ENCODE data around the gene SLC34A1. TPM values are rescaled to one million over a fixed set of nuclear protein-coding genes. Genes with fewer than 3 reads are reported as not detected.

SLC34A1 gene
- total and polyA plus RNA-seq, 2 experiments from 2014 or later: not detected

DNA sequence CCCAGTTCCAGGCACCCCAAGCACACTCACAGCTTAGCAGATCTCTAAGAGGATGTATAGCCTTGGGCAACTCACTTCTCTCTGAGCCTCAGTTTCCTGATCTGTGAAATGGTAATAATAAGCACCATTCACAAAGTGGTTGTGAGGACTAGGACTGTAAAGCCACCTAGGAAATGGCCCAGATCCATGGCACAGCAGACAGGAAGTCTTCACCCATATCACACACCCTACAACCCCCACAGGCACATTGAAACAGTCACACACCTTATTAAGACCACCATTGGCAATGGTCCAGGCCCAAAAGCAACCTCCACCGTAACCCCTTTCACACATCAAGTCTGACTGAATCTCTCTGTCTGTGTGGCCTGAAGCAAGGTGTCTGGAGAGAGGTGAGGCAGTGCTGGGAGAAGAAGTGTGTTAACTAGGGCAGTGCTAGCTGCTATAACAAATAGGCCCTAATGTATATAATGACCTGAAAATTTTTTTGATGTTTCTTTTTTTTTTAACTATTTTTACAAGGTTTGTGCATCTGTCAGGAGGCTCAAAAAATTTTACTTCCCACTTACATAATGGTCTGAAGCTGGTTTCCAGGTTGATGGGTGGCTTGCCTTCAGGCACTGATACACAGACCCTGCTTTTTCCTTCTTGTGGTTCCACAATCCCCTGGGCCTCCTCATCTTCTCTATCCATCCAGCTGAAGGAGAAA is 28.9 kb upstream of the SLC34A1 start:
- Mint-ChIP-seq H3K9me3 (no peaks in the 10 kb centered on the region; the same call in 2 of the 3 replicates), H3K27ac (no peak overlapping the region), H3K4me3 (no peak overlapping the region), H3K27me3 (ENCODE audit: insufficient read depth, low read depth, poor library complexity) (peaks cover 16% of the 10 kb centered on the region), H3K36me3 (ENCODE audit: low read depth) (no peaks in the 10 kb centered on the region), H3K4me1 (peaks cover 12% of the 10 kb centered on the region)
- Histone ChIP-seq H3K27me3 (ENCODE audit: insufficient read depth) (no peaks in the 10 kb centered on the region; the same call in 1 of the 2 replicates), H3K4me1 (ENCODE audit: insufficient read depth) (peaks cover 5% of the 10 kb centered on the region), H3K4me3 (no peak overlapping the region), H3K79me2 (replicated peaks; ENCODE audit: insufficient read depth) (peaks cover 11% of the 10 kb centered on the region), H3K27ac (ENCODE audit: low read depth) (no peak overlapping the region), H3K36me3 (ENCODE audit: insufficient read depth) (no peaks in the 10 kb centered on the region), H3K9me2 (ENCODE audit: insufficient read depth) (peaks cover 4% of the 10 kb centered on the region; the same call in 1 of the 2 replicates), H2AFZ (no peak overlapping the region), H4K20me1 (replicated peaks; ENCODE audit: insufficient read depth) (no peaks in the 10 kb centered on the region; the same call in 1 of the 2 replicates), H3K4me2 (no peak overlapping the region), H3F3A (replicated peaks; ENCODE audit: low read depth) (0 out of 2 replicates have a peak, but pooled peaks cover 6% of the 10 kb centered on the region)
- ATAC-seq: no peak
- no peak for DNase-seq (ENCODE audit: low spot score)
- TF ChIP-seq ZNF331 (CRISPR knock-in tag; IDR thresholded peaks at IDR 0.05; ENCODE audit: low read depth): no peak
- no peak for TF ChIP-seq POLR2AphosphoS5 (IDR thresholded peaks at IDR 0.05; ENCODE audit: low read depth)
- TF ChIP-seq JUNB (IDR thresholded peaks at IDR 0.05; ENCODE audit: unreplicated experiment): no peak
- TF ChIP-seq EZH2phosphoT487 (IDR thresholded peaks at IDR 0.05; ENCODE audit: unreplicated experiment): no peak
- no peak for TF ChIP-seq STAT1 (IDR thresholded peaks at IDR 0.05; ENCODE audit: unreplicated experiment)
- TF ChIP-seq, protein P1, sequence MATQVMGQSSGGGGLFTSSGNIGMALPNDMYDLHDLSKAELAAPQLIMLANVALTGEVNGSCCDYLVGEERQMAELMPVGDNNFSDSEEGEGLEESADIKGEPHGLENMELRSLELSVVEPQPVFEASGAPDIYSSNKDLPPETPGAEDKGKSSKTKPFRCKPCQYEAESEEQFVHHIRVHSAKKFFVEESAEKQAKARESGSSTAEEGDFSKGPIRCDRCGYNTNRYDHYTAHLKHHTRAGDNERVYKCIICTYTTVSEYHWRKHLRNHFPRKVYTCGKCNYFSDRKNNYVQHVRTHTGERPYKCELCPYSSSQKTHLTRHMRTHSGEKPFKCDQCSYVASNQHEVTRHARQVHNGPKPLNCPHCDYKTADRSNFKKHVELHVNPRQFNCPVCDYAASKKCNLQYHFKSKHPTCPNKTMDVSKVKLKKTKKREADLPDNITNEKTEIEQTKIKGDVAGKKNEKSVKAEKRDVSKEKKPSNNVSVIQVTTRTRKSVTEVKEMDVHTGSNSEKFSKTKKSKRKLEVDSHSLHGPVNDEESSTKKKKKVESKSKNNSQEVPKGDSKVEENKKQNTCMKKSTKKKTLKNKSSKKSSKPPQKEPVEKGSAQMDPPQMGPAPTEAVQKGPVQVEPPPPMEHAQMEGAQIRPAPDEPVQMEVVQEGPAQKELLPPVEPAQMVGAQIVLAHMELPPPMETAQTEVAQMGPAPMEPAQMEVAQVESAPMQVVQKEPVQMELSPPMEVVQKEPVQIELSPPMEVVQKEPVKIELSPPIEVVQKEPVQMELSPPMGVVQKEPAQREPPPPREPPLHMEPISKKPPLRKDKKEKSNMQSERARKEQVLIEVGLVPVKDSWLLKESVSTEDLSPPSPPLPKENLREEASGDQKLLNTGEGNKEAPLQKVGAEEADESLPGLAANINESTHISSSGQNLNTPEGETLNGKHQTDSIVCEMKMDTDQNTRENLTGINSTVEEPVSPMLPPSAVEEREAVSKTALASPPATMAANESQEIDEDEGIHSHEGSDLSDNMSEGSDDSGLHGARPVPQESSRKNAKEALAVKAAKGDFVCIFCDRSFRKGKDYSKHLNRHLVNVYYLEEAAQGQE (IDR thresholded peaks at IDR 0.05; ENCODE audit: unreplicated experiment): no peak
- TF ChIP-seq, protein P2, sequence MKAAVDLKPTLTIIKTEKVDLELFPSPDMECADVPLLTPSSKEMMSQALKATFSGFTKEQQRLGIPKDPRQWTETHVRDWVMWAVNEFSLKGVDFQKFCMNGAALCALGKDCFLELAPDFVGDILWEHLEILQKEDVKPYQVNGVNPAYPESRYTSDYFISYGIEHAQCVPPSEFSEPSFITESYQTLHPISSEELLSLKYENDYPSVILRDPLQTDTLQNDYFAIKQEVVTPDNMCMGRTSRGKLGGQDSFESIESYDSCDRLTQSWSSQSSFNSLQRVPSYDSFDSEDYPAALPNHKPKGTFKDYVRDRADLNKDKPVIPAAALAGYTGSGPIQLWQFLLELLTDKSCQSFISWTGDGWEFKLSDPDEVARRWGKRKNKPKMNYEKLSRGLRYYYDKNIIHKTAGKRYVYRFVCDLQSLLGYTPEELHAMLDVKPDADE (IDR thresholded peaks at IDR 0.05): no peak
- TF ChIP-seq, protein P3, sequence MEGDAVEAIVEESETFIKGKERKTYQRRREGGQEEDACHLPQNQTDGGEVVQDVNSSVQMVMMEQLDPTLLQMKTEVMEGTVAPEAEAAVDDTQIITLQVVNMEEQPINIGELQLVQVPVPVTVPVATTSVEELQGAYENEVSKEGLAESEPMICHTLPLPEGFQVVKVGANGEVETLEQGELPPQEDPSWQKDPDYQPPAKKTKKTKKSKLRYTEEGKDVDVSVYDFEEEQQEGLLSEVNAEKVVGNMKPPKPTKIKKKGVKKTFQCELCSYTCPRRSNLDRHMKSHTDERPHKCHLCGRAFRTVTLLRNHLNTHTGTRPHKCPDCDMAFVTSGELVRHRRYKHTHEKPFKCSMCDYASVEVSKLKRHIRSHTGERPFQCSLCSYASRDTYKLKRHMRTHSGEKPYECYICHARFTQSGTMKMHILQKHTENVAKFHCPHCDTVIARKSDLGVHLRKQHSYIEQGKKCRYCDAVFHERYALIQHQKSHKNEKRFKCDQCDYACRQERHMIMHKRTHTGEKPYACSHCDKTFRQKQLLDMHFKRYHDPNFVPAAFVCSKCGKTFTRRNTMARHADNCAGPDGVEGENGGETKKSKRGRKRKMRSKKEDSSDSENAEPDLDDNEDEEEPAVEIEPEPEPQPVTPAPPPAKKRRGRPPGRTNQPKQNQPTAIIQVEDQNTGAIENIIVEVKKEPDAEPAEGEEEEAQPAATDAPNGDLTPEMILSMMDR (conservative IDR thresholded peaks at IDR 0.05; ENCODE audit: low read depth in 2 of 2): no peak
- TF ChIP-seq NANOG (IDR thresholded peaks at IDR 0.05; ENCODE audit: borderline replicate concordance): no peak
- no peak for TF ChIP-seq ZNF114 (CRISPR knock-in tag; IDR thresholded peaks at IDR 0.05)
- TF ChIP-seq EZH2 (IDR thresholded peaks at IDR 0.05; ENCODE audit: low read depth, unreplicated experiment): no peak
- TF ChIP-seq, protein P4, sequence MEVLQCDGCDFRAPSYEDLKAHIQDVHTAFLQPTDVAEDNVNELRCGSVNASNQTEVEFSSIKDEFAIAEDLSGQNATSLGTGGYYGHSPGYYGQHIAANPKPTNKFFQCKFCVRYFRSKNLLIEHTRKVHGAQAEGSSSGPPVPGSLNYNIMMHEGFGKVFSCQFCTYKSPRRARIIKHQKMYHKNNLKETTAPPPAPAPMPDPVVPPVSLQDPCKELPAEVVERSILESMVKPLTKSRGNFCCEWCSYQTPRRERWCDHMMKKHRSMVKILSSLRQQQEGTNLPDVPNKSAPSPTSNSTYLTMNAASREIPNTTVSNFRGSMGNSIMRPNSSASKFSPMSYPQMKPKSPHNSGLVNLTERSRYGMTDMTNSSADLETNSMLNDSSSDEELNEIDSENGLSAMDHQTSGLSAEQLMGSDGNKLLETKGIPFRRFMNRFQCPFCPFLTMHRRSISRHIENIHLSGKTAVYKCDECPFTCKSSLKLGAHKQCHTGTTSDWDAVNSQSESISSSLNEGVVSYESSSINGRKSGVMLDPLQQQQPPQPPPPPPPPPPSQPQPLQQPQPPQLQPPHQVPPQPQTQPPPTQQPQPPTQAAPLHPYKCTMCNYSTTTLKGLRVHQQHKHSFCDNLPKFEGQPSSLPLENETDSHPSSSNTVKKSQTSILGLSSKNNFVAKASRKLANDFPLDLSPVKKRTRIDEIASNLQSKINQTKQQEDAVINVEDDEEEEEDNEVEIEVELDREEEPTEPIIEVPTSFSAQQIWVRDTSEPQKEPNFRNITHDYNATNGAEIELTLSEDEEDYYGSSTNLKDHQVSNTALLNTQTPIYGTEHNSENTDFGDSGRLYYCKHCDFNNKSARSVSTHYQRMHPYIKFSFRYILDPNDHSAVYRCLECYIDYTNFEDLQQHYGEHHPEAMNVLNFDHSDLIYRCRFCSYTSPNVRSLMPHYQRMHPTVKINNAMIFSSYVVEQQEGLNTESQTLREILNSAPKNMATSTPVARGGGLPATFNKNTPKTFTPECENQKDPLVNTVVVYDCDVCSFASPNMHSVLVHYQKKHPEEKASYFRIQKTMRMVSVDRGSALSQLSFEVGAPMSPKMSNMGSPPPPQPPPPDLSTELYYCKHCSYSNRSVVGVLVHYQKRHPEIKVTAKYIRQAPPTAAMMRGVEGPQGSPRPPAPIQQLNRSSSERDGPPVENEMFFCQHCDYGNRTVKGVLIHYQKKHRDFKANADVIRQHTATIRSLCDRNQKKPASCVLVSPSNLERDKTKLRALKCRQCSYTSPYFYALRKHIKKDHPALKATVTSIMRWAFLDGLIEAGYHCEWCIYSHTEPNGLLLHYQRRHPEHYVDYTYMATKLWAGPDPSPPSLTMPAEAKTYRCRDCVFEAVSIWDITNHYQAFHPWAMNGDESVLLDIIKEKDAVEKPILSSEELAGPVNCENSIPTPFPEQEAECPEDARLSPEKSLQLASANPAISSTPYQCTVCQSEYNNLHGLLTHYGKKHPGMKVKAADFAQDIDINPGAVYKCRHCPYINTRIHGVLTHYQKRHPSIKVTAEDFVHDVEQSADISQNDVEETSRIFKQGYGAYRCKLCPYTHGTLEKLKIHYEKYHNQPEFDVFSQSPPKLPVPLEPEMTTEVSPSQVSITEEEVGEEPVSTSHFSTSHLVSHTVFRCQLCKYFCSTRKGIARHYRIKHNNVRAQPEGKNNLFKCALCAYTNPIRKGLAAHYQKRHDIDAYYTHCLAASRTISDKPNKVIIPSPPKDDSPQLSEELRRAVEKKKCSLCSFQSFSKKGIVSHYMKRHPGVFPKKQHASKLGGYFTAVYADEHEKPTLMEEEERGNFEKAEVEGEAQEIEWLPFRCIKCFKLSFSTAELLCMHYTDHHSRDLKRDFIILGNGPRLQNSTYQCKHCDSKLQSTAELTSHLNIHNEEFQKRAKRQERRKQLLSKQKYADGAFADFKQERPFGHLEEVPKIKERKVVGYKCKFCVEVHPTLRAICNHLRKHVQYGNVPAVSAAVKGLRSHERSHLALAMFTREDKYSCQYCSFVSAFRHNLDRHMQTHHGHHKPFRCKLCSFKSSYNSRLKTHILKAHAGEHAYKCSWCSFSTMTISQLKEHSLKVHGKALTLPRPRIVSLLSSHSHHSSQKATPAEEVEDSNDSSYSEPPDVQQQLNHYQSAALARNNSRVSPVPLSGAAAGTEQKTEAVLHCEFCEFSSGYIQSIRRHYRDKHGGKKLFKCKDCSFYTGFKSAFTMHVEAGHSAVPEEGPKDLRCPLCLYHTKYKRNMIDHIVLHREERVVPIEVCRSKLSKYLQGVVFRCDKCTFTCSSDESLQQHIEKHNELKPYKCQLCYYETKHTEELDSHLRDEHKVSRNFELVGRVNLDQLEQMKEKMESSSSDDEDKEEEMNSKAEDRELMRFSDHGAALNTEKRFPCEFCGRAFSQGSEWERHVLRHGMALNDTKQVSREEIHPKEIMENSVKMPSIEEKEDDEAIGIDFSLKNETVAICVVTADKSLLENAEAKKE (CRISPR knock-in tag; IDR thresholded peaks at IDR 0.05): no peak
- no peak for TF ChIP-seq CREB1 (CRISPR knock-in tag; IDR thresholded peaks at IDR 0.05; ENCODE audit: low read depth)

All from GM23338 (cell line).